ENCODE results near the gene LMBRD1.

GRCh38 chr6:69719602-69720193, 77.1 kb downstream of the LMBRD1 start:
- TF ChIP-seq CTCF (IDR thresholded peaks at IDR 0.05) (no peak), POLR2AphosphoS5 (IDR thresholded peaks at IDR 0.05) (no peak), POLR2A (IDR thresholded peaks at IDR 0.05) (no peak), EP300 (IDR thresholded peaks at IDR 0.05) (no peak)
